Measurements from ENCODE around the gene FAM83E. TPM values are rescaled to one million over a fixed set of nuclear protein-coding genes. Genes with fewer than 3 reads are reported as not detected.
A peak's percentile ranks its signal among the peaks of the same experiment; 100 is the strongest.

Gene FAM83E
- total RNA-seq, 2 experiments from 2014 or later, result 3.8 to 4.7 TPM

GRCh38 chr19:48630296-48631063 lies 15.6 kb upstream of the FAM83E start:
- ChIA-PET POLR2A (interaction anchor here (0.6 to 9.6 kb wide), 2 partner anchors 11 to 243 kb away, joined by 3 to 154 read pairs; partner anchors contain the start of genes FAM83E, RPL18 and SPHK2), CTCF (interaction anchor here (1.1 kb wide), 1 partner anchor 13 kb away, joined by 3 read pairs; no protein-coding TSS in a partner anchor)
- no peak overlapping the region for H3K27ac Mint-ChIP-seq

GRCh38 chr19:48629599-48630295 lies 14.9 kb upstream of the FAM83E start:
- no peaks in the 10 kb centered on the region for H3K27me3 Mint-ChIP-seq
- CTCF ChIA-PET, result interaction anchor here (1.1 kb wide), 1 partner anchor 13 kb away, joined by 3 read pairs; no protein-coding TSS in a partner anchor

More at GRCh38 chr19:48630296-48631063, 15.6 kb upstream of the FAM83E start:
- no peak for TF ChIP-seq CTCF (IDR thresholded peaks at IDR 0.05)
- H3K4me1 Mint-ChIP-seq (ENCODE audit: low read depth), result peaks cover 41% of the 10 kb centered on the region
- H3K4me3 Mint-ChIP-seq, result no peak overlapping the region
- H3K27me3 Mint-ChIP-seq, result no peaks in the 10 kb centered on the region
- ATAC-seq, result no peak
- H3K36me3 Mint-ChIP-seq (ENCODE audit: low read depth), result peaks cover 4% of the 10 kb centered on the region
- intact Hi-C loops (cut with micrococcal nuclease), result loop anchor here (10.0 kb wide), 1 partner anchor 244 kb away; the partner anchor contains the start of gene PPP1R15A
- no peak for DNase-seq
- no peaks in the 10 kb centered on the region for H3K9me3 Mint-ChIP-seq

GRCh38 chr19:48629297-48629598 lies 14.4 kb upstream of the FAM83E start:
- no peaks in the 10 kb centered on the region for H3K9me3 Mint-ChIP-seq
- intact Hi-C loops (cut with micrococcal nuclease), result no loop called here
- no peak for DNase-seq
- H3K27ac Mint-ChIP-seq, result no peak overlapping the region
- CTCF ChIA-PET, result no interaction called here
- TF ChIP-seq CTCF (IDR thresholded peaks at IDR 0.05), result no peak
- POLR2A ChIA-PET, result interaction anchor here (9.6 kb wide), 1 partner anchor 10 kb away, joined by 154 read pairs; the partner anchor contains the start of genes FAM83E, RPL18 and SPHK2
- H3K4me1 Mint-ChIP-seq (ENCODE audit: low read depth), result peaks cover 41% of the 10 kb centered on the region
- ATAC-seq, result no peak
- H3K27me3 Mint-ChIP-seq, result no peaks in the 10 kb centered on the region
- H3K36me3 Mint-ChIP-seq (ENCODE audit: low read depth), result peaks cover 4% of the 10 kb centered on the region
- H3K4me3 Mint-ChIP-seq, result no peak overlapping the region

More at GRCh38 chr19:48629599-48630295, 14.9 kb upstream of the FAM83E start:
- no peak for TF ChIP-seq CTCF (IDR thresholded peaks at IDR 0.05)
- DNase-seq (peak; percentile 46), ATAC-seq (no peak)
- H3K4me1 Mint-ChIP-seq (ENCODE audit: low read depth), result peaks cover 40% of the 10 kb centered on the region
- POLR2A ChIA-PET, result interaction anchor here (0.6 to 9.6 kb wide), 2 partner anchors 10 to 244 kb away, joined by 3 to 154 read pairs; partner anchors contain the start of genes FAM83E, RPL18 and SPHK2
- peaks cover 4% of the 10 kb centered on the region for H3K36me3 Mint-ChIP-seq (ENCODE audit: low read depth)
- no peak overlapping the region for H3K27ac Mint-ChIP-seq
- no peak overlapping the region for H3K4me3 Mint-ChIP-seq
- no peaks in the 10 kb centered on the region for H3K9me3 Mint-ChIP-seq
- intact Hi-C loops (cut with micrococcal nuclease), result loop anchor here (10.0 kb wide), 1 partner anchor 245 kb away; the partner anchor contains the start of gene PPP1R15A

GRCh38 chr19:48628486-48629296 lies 13.8 kb upstream of the FAM83E start:
- no peak for DNase-seq
- no peak for TF ChIP-seq CTCF (IDR thresholded peaks at IDR 0.05)
- Mint-ChIP-seq H3K36me3 (ENCODE audit: low read depth) (peaks cover 6% of the 10 kb centered on the region), H3K4me3 (no peak overlapping the region), H3K9me3 (no peaks in the 10 kb centered on the region), H3K4me1 (ENCODE audit: low read depth) (peaks cover 42% of the 10 kb centered on the region), H3K27me3 (no peaks in the 10 kb centered on the region), H3K27ac (peak overlapping the region; percentile 3)
- ATAC-seq, result no peak
- POLR2A ChIA-PET, result interaction anchor here (9.6 kb wide), 1 partner anchor 9 kb away, joined by 154 read pairs; the partner anchor contains the start of genes FAM83E, RPL18 and SPHK2
- CTCF ChIA-PET, result no interaction called here
- intact Hi-C loops (cut with micrococcal nuclease), result no loop called here

Data from activated CD8-positive, alpha-beta T cell treated with anti-CD3 and anti-CD28 coated beads for 36 hours (primary cell).